NCI-H446 (cell line): ENCODE results near the gene GPR89A.
"Not testable (repeated sequence)": the region's sequence is repeated elsewhere in the genome, so short reads cannot be mapped to it uniquely, and the experiment has no call there.

ENCODE experiments used
- DNase-seq, 2 experiments: peaks; one replicate each; lab custom pipeline; 2025; lab: John Stamatoyannopoulos, UW

The GPR89A gene

DNA sequence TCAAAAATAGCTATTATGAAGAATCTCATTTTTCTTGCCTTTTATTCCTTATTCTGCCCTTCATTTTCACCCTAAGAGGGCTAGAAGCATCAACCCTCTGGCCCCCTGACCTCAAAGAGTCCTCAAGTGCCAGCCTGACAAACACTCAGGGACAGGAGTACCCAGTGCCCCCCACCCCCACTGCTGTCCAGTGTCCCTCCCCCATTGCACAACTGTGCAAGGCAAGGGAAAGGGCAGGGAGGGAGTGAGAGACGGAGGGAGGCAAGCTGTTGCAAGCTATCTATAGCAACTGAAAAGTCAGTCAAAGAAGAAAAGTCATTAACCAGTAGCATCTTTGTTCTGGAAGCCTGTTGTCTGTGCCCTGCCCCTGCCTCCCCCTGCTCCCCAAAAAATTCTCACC lies 78.3 kb downstream of the GPR89A start:
- not testable (repeated sequence) for DNase-seq

DNA sequence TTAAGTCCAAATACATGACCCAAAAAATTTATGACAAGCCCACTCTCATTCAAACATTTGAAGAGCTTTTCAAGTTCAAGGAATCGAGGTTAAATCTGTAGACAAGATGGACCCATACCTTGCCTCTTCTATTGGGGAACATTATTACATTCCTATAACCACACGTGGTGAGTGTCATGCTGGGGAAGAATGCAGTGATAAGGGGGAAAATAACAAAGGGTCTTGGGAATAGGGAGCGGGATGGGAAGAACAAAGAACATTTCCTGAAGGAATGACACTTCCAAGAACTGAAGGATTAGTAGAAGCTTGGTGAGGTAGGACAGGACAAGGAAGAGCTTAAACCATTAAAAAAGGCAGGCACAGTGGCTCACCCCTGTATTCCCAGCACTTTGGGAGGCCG lies 80.5 kb downstream of the GPR89A start:
- no peak for DNase-seq

DNA sequence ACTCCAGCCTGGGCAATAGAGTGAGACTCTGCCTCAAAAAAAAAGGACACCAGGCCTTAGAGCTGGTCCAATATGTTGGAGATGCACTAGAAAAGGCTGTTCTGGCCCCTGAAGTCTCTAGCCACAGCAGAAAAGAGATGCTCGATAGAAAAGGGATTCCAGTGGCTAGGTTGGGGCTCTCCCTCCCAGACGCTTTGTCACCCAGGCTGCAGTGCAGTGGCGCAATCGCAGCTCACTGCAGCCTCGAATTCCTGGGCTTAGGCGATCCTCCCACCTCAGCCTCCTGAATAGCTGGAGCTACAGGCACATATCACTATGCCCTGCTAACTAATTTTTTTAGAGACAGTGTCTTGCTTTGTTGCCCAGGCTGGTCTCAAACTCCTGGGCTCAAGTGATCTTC lies 81.1 kb downstream of the GPR89A start:
- no peak for DNase-seq

DNA sequence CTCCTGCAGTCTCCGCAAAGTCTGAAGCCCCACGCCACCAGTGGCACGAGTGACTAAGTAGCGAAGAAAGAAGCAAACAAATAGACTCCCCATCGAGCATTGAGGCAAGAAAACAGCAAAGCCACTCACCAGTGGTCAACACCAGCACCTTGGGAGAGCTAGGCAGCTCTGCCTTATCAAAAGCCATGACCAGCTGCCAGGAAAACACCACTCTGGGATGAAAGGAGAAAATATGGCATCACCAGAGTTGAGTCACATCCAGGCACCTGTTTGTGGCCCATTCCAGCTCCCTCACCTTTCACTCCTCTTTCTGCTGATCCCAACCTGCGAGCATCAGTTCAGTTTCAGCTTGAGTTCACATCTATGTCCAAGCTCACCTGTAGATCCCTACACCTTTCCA lies 82.1 kb downstream of the GPR89A start:
- no peak for DNase-seq

DNA sequence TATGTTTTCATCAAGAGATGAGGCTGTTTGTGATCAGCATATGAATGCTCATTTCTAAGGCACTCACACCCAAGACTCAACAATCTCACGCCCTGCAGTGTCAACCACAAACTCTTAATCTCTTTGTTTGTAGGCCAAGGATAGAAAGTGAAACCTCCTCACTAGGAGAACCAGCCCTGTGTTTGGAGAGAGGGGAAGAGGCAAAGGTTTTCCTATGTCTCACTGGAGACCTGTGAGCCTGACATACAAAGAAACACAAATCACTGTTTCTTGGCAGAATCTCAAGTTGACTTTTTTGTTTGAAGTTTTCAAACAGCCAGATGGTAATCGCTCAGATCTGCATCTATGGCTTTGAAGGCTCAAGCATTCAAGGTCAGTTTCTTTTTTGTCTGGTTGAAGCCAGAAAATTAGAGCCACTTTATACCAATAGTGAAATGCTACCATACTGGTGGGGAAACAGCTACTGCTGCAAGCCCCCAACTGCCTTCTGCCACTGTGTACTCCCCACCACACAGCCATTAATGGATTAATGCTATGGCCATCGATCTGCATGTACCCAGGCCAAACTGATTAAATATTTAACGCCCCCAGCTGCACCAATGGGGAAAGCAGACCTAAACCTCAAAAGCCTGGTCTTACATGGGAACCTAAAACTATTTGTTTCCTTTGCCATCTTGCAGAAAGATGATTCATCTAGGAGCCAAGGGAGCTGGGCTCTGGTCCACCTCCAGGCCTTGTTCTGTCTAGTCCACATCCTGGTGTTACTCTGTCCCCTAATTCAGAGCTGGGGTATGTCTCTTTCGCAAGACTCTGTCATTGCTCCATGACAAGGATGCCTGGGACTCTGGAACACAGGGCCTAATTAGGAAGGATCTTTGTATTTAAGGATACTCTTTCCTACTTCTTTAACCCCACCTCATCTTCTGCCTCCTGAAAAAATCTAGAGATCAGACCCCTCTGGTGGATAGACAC lies 83.1 kb downstream of the GPR89A start:
- no peak for DNase-seq

DNA sequence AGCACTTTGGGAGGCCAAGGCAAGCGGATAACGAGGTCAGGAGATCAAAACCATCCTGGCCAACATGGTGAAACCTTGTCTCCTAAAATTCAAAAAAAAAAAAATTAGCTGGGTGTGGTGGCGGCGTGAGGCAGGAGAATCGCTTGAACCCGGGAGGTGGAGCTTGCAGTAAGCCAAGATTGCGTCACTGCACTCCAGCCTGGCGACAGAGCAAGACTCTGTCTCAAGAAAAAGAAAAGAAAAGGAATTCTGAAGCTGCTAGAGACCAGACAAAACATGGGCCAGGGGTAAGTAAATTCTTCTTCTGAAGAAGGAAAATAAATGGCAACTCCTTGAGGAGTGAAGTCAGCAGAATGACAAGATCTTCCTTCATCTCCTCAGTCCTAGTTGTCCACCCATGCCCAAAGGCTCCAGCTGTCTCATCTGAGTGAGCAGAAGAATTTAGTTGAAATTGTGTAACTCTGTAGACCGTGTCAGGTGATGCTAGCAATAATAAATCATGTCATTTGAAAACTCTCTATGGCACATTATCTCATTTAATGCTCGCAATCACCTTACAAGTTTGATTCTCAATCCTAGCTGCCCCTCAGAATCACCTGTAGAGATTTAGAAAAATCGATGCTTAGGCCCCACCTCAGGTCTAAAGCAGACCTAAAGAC lies 85.1 kb downstream of the GPR89A start:
- no peak for DNase-seq

DNA sequence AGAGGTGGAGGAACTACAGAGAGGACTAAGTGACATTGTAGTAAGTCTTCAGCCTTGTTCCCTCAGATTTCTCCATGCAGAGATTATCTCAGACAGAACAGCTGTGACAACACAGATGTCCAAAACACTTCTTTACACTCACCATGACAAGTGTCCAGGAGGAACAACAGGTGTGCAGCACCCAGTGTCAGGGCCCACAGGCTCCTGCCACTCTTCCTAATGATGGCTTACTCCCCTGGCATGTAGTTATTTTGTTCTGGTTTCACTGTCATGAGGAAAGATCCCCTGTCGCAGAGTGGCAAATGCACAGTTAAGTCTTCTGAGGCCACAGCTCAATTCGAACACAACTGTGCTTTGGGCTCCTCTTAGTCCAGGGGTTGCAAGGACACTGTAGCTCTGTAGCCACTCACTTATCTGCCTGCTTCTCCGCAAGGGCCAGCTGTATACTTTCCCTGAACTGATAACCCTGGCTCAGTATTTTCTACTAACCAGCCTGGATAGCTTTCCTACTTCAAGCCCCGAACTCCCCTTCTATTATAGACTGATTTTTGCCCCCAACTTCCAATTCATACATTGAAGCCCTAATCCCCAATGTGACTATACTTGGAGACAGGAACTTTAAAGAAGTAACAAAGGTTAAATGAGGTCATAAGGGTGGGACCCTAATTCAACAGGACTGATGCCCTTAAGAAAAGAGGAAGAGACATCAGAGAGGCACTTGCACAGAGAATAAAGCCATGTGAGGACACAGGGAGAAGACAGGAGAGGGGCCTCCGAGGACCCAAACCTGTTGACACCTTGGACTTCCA lies 88.2 kb downstream of the GPR89A start:
- no peak for DNase-seq

DNA sequence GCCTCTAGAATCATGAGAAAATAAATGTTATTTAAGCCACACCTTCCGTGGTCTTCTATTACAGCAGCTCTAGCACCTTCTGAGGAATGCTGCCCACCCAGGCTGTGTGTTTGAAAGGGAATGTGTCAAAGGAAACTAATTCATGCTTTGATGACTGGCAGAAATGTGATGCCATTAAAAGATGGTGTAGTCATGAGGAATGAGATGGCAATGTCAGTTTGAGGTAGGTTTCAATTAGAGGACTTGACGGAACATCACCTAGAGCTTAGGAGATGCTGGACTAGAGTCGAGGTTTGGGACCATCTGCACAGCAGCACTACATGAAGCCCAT lies 88.8 kb downstream of the GPR89A start:
- no peak for DNase-seq

DNA sequence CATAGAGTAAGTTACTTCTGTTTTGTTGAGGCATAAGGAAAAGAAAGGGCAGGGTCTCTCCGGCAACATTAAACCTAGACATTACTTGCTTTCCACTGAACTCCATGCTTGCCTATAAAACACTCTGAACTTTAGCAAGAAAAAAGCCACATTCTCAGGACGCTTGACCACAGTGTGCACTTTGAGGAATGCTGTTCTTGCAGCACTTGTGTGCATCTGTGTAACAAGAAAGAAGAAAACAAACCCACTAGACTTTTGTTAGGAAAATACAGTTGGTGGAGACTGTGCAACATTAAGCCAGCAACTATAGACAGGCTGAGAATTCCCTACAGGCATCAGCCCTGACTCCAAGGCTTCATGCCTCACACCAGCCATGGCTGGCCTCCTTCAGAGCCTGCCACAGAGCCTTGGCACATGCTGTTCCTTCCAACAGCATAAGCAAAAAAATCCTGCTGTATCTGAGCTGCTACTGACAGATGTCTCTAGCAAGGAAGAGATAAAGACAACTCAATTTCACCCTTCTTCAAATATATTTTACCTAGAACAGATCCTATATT lies 93.6 kb downstream of the GPR89A start:
- DNase-seq, result no peak

DNA sequence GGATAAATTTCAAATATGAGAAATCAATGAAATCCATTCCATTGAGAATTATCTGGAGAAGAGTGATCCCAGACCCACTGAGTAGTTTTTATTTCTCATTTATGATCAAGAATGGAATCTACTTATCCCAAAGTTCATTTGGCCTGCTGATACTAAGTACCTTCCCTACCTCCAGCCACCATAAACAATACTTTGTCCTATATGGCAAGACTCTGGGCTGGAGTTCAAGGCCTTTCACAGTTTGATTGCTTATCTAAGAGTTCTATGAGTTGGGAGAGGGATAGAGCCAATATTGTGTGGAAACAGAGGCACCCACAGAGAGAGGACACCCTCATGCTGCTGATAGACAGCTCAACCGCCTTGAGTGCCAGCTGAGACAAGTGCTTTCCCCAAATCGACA lies 94.3 kb downstream of the GPR89A start:
- DNase-seq, result no peak

DNA sequence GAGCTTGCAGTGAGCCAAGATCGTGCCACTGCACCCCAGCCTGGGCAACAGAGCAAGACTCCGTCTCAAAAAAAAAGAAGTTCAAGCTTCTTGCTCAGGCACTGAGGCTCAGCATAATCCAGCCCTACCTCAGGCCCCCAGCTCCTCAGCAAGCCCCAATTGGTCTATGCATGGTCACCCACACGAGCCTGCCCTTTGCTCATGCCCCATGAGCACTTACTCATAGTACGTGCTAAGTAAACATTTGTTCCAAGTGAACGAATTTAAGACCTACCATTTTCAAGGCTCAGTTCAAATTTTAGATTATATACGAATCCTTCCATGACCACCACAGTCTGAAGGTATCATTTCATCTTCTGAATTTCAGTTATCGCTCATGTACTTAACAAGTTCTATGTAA lies 95.0 kb downstream of the GPR89A start:
- no peak for DNase-seq

DNA sequence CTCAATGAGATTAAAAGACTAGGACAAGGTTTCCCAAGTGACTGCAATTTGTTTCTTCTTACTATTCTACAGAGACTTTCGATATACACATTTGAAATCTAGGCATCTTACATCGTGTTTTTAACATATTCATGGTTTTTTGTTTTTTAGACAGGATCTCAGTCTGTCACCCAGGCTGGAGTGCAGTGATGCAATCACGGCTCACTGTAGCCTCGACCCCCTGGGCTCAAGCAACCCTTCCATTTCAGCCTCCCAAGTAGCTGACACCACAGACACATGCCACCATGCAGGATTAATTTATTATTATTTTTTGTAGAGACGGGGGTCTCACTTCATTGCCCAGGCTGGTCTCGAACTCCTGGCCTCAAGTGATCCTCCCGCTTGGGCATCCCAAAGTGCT lies 97.8 kb downstream of the GPR89A start:
- no peak for DNase-seq

DNA sequence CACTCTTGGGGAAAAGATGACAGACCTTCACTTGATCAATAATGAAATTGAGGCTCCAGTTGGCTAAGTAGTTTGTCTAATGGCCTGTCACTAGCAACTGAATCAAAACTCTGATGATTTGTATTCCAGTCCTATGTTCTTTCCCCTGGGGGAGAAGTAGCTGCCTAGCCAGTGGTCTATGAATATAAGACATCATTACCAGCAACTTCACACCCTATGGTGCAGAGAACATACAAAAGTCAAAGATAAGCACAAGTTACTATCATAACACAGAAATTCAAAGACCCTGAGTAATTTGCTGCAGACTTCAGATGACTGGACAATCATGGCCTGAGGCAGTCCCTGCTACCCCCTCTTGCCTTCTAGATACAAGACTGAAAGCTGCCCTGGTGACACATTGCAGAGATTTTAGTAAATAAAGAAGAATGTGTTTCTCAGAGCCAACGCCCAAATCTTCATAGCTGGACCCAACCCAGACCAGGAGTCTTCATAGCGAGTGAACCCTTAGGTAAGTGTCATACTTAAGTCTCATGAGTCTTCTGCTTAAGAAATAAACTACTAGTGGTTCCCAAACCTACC lies 98.4 kb downstream of the GPR89A start:
- DNase-seq, result no peak

DNA sequence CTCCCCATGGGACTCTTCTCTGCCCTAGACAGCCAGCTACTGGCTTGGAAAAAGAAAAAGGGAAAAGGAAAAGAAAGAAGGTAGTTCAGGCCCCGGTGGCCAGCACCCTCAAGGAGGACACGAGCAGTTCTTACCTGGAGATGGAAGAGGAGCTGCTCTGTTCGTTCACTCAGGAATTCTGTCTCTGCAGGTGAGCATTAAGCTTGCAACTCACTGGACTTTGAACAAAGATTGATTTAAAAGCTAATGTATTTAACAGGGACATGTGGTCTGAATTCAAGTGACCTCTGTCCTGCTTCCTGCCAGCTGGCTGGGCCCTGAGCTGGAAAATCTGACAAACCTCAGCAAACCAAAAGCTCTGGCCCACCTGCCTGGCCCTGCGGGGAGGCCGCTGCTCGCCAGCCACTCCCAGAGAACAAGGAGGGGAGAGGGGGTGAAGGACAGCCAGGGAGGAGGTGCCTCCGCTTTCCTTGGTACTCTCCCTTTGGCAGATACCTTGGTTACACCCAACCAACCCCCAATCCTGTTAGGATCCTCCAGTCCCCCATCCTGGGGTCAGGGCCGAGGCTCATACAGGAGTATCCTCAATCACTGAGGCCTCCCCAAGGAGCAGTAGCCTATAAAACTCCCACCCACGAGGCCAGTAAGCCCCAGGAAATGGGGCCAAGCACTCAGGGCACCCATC lies 99.5 kb downstream of the GPR89A start, which contains the start of gene PDZK1:
PDZK1 (minus strand) TSS at position 186 of the 685 bp plus-strand sequence. CDS start 19,347 bp downstream, outside the sequence.
- DNase-seq, result no peak

DNA sequence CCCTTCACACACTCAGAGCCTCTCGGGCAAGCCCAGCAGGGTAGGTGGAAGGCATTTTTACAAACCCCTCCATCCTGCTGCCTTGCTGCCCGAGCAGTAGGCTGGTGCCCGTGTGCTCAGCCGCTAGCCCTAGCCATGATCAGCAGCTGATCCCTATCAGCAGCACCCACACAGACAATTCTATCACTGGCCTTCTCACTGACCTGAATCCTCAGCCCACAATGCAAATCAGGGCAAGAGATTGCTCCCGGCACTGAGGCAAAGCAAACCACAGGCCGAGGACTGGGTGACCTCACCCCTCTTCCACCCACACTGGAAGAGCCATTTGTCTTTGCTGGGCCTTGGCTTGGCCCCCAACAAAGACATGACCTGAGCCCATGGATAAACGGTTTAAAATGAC lies 100.3 kb downstream of the GPR89A start:
- no peak for DNase-seq

DNA sequence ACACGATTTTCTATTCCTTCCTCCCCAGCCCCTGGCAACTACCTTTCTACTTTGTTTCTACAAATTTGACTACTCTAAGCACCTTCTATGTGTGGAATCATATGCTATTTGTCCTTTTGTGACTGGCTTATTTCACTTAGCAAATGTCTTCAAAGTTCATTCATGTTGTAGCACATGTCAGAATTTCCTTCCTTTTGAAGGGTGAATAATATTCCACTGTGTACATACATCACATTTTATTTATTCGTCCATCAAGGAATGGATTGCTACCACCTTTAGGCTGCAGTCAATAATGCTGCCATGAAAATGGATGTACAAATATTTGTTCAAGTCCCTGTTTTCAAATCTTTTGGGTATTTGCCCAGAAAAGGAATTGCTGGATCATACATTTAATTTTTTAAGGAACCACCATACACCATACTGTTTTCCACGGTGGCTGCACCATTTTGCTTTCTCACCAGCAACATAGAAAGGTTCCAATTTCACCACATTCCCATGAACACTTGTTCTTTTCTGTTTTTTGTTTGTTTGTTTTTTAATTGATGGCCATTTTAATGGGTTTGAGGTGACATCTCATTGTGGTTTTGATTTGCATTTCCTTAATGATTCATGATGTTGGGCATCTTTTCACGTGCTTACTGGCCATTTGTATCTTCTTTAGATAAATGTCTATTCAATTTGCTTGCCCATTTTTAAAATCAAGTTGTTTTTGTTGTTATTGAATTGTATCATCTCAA lies 102.7 kb downstream of the GPR89A start:
- DNase-seq, result no peak

DNA sequence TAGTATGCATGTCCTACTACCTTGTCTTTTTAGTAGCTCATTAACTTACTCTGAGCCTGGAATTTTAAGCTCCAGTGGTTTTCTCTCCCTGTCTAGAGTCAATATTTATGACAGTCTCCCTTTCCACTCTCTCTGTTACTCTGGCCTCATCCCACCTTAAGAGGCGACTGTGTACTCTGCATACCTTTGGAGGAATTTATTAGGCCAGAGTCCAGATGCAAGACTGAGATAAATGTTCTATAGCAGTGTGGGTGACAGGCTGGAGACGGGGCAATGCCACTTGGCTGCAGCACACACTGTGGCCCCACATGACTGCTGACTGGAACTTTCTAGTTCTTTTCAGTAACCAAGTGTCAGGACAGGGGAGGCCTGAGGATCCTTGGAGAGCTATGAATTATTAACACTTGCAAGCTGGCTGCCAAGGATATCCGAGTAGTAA lies 103.4 kb downstream of the GPR89A start:
- no peak for DNase-seq

DNA sequence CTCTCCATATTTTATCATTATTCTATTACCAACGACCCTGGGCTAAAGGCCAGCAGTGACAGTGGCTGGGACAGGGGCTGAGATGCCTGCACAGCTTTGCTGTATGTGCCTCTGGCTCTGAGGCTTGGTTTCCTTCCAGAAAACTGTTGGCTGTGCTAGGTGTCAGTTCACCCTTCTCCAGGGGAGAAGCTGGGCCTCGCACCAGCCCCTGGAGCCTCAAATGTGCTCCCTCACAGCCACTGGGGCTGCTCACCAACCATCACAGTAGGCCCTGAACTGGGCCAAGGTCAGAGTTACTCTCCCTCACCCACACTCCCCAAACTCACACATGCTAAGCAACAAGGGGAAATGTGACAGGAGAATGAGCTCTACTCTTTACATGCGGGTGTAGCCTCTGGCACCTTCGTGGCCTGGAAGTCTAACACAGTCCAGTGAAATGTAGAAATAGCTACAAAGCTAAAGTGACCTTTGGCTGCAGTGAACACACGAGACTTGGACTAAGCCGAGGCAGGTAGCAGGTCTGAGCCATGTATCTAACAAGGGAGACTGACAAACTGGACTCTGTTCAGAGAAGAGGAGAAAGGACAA lies 106.8 kb downstream of the GPR89A start:
- DNase-seq, result no peak

DNA sequence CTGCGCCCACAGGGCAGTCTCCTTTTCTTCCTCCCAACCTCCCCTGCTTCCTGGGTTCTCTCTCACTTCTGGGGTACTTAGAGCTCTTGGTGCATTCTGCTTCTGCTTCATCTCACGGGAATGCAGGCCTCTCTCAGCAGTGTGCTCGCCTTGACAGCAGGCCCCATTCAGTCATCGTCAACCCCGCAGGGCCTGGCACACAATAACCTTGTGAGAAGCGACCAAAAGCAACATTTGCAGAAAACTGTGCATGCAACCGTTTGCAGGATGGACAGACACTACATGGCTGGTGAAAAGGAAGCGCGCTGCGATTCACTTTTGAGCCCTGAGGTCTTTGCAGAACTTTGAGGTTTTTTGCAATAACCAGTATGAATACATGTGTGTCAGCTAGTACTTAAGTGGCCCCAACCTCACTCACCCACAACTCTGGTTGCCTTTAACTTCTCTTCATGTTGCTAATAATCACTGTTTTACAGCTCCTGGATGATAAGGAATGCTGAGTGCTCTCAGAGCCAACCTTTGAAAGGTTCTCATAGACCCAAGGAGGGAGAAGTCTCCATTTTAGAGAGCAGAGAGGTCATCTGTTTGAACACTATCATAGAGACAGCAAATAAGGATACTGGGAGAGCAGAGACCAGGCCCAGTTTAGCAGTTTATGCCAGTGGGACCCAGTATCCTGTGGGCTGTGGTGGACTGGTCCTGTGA lies 109.0 kb downstream of the GPR89A start:
- DNase-seq, result no peak
